Urothelium cell line (cell line): Measurements from ENCODE around the gene MTRF1L.

Experiments used
- DNase-seq: peaks from one replicate; pipeline ENCODE4 v3.0.0; 2011; ENCODE audit warnings: low spot score, mixed read lengths
- FAIRE-seq: peaks from 2 replicates; lab custom pipeline; 2011; peaks lifted over from hg19 to GRCh38; lab: Jason Lieb, UNC

MTRF1L gene, protein sequence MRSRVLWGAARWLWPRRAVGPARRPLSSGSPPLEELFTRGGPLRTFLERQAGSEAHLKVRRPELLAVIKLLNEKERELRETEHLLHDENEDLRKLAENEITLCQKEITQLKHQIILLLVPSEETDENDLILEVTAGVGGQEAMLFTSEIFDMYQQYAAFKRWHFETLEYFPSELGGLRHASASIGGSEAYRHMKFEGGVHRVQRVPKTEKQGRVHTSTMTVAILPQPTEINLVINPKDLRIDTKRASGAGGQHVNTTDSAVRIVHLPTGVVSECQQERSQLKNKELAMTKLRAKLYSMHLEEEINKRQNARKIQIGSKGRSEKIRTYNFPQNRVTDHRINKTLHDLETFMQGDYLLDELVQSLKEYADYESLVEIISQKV

GRCh38 chr6:153002613-153003365, at the start of gene MTRF1L:
Gene MTRF1L, minus strand, starts transcription at chr6:153002709. Its CDS starts 24 bp downstream, at chr6:153002685.
- DNase-seq, result peak; percentile 94
- no peak for FAIRE-seq

GRCh38 chr6:153051801-153052200, 49.3 kb upstream of the MTRF1L start:
- DNase-seq, result no peak
- FAIRE-seq, result no peak

GRCh38 chr6:153048631-153049030, 46.1 kb upstream of the MTRF1L start:
- DNase-seq (no peak), FAIRE-seq (no peak)

DNA sequence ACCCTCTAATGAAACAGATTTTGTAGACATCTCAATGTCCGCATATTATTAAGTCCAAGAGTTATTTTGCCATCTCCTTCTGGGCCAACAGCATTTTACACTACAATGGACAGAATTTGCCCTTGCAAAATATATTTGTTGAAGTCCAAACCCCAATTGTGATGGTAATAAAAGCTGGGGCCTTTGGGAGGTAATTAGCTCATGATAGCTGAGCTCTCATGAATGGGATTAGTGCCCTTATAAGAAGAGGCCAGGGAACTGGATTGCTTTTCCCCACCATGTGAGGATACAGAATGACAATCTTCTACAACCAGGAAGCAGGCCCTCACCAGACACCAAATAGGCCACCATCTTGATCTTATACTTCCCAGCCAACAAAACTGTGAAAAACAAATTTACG, 44.9 kb upstream of the MTRF1L start:
- FAIRE-seq (no peak), DNase-seq (no peak)

GRCh38 chr6:153045271-153045670, 42.8 kb upstream of the MTRF1L start:
- FAIRE-seq, result no peak
- no peak for DNase-seq

GRCh38 chr6:153044295-153044694, 41.8 kb upstream of the MTRF1L start:
- DNase-seq, result no peak
- no peak for FAIRE-seq

DNA sequence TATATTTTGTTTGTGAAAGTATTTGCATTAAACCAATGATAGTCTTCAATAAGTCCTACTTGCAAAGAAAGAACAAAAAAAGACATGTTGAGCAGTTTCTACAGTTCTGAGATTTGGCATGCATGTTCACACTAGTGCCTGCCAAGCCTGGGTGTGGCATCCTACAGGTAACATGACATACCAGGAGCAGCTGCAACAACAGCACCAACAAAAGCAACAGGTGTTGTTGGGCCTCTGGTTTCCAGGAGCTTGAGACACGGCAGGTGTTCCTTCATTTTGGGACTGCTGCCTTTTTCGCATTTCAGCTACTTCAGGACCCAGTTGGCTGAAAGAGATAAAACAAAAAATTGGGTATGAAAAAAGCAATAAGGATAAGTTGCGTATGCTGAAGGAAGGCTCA, 41.2 kb upstream of the MTRF1L start:
- no peak for DNase-seq
- FAIRE-seq, result no peak

DNA sequence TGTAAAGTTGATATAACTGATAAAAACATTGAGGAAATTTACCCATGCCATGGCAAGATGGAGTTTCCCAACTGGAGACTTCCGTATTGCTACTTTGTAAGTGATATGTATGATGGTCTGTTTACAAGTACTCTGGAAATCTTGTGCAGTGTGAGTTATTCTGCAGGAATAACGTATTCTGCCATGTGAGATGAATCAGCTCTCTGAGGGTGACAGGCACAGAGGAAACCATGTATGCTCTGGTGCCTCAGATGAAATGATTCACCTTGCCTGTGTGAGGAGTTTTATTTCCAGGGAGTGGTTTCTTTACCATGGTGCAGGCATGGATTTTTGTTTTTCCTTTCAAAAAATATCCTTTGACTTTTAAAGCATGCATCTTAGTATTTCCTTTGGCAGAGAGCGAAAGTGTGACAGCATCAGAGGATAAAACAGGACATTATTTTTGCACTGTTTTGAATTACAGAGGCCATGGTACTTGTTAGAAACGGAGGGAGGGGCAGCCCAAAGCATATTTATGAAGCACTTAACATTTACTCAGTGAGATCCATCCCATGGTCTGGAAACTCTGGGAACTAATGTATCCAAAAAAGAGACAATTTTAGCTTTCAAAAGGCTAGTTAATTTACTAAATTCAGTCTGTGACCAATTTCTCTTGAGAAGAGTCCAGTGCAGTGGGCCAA, 36.0 kb upstream of the MTRF1L start:
- DNase-seq (no peak), FAIRE-seq (no peak)

DNA sequence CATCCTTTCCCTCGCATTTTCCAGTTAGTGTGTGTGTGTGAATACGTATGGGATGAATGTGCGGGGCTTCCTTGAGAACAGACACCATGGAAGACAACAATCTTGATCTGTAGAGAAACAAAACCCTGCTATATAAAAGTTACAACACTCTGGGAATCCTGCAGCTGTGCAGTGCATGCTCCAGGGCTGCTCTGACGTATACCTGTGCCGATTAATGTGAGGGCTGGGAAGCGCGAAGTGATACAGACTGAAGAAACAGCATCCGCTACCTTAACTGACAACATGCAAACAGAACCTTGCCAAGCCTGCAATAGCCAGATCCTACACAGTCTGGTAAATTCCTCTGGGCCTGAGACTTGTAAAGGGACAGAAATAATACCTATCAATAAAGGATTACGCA, 31.6 kb upstream of the MTRF1L start:
- FAIRE-seq, result no peak

DNA sequence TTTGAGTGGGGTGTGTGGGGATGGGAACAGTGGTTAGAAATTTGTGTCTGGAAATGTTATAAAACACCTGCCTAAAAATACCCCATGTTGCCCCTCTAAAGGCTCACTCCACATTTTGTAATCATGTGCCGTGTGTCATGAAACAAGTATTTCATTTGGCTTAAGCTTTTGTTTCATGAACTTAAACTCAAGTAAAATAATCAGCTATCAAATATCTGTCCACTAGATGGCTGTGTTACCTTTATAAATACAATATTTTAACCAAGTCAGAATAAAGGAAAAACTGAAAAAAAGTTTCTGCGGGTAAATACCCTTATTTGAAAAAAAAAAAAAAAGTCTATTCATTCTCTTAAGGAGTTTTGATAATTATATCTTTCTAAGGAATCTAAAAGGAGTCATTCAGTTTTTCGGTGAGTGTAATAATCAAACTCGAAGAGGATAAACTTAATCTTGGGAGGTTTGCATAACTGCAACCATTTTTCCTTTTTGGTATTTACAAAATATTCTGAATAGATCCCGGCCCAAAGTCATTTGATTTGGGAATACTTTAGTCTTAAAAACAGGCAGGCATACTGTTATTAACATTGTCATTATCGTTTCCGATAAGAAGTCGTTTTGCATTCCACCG, 29.9 kb upstream of the MTRF1L start:
- peak; percentile 8 for DNase-seq
- no peak for FAIRE-seq

More for the DNA sequence above, 31.6 kb upstream of the MTRF1L start:
- DNase-seq, result no peak

DNA sequence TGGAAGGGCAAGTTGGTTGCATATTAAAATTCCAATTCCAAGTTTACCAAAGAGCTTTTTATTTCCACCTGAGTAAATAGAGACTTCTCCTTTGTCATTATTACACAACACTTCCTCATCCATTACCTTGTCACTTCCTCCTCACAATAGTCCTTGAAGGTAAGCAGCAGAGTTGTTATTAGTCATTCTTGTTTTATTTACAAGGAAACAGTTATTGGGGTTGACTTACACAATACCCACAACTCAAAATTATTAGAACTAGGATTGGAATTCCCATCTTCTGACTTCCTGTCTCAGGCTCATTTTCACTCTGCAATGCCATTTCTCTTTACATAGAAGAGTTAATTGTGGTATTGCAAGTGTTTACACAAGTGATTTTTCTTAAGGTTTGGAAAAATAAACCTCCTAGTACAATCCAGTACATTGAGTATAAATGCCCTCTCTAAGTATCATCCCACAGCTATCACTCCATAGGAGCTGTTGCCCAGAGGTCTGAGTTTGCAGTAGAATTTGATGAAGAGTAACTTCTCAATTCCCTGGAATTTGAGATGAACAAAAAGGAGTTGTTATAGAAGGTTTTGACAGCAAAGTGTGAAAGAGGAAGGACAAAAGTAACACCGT, 28.9 kb upstream of the MTRF1L start:
- FAIRE-seq (no peak), DNase-seq (no peak)

- no peak for DNase-seq
- FAIRE-seq, result no peak
These were observed 26.5 kb upstream of the MTRF1L start for GRCh38 chr6:153028963-153029362.

GRCh38 chr6:153028286-153028685, 25.8 kb upstream of the MTRF1L start:
- DNase-seq (no peak), FAIRE-seq (no peak)

DNA sequence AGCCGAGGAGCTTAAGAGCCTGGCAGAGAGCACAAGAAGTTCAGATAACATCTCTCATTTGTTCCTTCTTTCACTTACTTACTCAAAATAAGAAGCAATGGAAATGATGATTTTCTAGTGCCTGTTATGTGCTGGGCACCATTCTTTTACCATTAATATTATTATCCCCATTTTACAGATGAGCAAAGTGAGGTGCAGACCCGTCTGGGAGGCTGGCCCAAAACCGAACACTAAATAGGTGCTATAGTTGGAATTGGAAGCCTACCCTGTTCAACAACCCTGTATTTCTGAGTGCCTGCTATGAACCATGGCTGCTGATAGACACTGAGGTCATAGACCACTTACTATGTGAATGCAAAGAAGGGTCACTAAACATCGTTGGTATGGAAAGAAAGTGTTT, 25.0 kb upstream of the MTRF1L start:
- DNase-seq (no peak), FAIRE-seq (no peak)

DNA sequence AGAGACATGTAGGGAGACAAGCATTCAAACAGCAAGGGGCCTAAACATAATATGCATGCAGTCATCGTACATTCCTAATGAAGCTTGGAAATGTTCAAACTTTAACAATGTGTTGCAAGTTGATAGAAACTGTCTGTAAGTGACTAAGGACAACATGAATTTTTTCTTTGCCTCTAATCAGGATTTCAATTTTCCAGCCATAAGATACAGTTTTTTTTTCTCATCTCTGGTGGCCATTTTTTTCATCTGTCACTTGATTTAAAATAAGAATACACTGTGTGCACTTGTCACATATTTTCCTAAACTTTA, 22.2 kb upstream of the MTRF1L start:
- FAIRE-seq (no peak), DNase-seq (no peak)

- DNase-seq, result peak; percentile 49
- no peak for FAIRE-seq
These were observed 21.6 kb upstream of the MTRF1L start for GRCh38 chr6:153023977-153024708.

GRCh38 chr6:153018355-153018754, 15.8 kb upstream of the MTRF1L start:
- DNase-seq, result no peak

DNA sequence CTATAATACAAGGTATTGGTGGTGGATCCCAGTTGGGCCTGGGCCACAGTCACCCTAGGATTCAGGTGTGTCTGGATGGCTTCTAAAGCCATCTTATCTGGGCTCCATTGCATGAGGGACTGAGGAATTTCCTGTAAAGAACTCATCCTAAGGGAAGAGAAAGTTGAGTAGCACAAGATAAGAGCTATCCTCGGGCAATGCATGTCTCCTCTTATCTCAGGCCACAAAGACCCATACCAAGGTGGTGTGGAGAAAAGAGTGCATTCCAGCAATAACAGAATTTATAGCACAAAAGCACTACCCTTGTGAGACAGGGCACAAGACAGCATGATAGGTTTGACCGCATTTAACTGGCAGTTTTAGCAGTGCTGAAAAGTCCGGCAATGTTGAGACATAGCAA, 14.3 kb upstream of the MTRF1L start:
- DNase-seq (no peak), FAIRE-seq (no peak)

More at GRCh38 chr6:153018355-153018754, 15.8 kb upstream of the MTRF1L start:
- no peak for FAIRE-seq

- DNase-seq (no peak), FAIRE-seq (no peak)
These were observed 12.7 kb upstream of the MTRF1L start for GRCh38 chr6:153015094-153015640.

DNA sequence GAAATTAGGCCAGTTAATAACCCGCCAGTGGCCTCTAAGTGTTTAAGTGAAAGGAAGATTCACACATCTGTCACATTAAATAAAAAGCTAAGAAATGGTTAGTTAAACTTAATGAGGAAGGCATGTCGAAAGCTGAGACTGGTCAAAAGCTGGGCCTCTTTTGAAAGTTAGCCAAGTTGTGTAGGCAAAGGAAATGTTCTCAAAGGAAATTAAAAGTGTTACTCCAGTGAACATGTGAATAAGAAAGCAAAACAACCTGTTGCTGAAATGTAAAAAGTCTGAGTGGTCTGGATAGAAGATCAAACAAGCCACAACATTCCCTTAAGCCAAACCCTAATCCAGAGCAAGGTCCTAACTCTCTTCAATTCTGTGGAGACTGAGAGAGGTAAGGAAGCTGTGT, 10.9 kb upstream of the MTRF1L start:
- DNase-seq (no peak), FAIRE-seq (no peak)
